ENCODE data around the gene ARVCF.

ARVCF gene

GRCh38 chr22:20036535-20037392 lies 20.1 kb upstream of the ARVCF start:
- no peaks in the 10 kb centered on the region for H3K4me1 ChIP-seq (ENCODE audit: control insufficient read depth, insufficient read depth, low read length)
- no peaks in the 10 kb centered on the region for H3K9me3 ChIP-seq (ENCODE audit: control insufficient read depth, insufficient read depth, low read depth, low read length)
- TF ChIP-seq ZBTB8A (tag by site-specific recombination; IDR thresholded peaks at IDR 0.05) (no peak), ZNF140 (tag by site-specific recombination; IDR thresholded peaks at IDR 0.05) (no peak), ZNF37A (tag by site-specific recombination; IDR thresholded peaks at IDR 0.05) (no peak), ZEB2 (tag by site-specific recombination; IDR thresholded peaks at IDR 0.05) (no peak), FEZF1 (tag by site-specific recombination; IDR thresholded peaks at IDR 0.05) (no peak), ZNF600 (tag by site-specific recombination; IDR thresholded peaks at IDR 0.05) (no peak)
- TF ChIP-seq, protein P1, sequence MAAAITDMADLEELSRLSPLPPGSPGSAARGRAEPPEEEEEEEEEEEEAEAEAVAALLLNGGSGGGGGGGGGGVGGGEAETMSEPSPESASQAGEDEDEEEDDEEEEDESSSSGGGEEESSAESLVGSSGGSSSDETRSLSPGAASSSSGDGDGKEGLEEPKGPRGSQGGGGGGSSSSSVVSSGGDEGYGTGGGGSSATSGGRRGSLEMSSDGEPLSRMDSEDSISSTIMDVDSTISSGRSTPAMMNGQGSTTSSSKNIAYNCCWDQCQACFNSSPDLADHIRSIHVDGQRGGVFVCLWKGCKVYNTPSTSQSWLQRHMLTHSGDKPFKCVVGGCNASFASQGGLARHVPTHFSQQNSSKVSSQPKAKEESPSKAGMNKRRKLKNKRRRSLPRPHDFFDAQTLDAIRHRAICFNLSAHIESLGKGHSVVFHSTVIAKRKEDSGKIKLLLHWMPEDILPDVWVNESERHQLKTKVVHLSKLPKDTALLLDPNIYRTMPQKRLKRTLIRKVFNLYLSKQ (tag by site-specific recombination; IDR thresholded peaks at IDR 0.05; ENCODE audit: borderline replicate concordance), result no peak
- POLR2A ChIA-PET, result no interaction called here
- no peak overlapping the region for H3K4me3 ChIP-seq (ENCODE audit: low read depth, low read length)
- CTCF ChIA-PET, result interaction anchor here (1.0 kb wide), 1 partner anchor 88 kb away, joined by 3 read pairs; no protein-coding TSS in a partner anchor
- H3K36me3 ChIP-seq (ENCODE audit: control insufficient read depth in 2 of 2, insufficient read depth in 1 of 2, low read length in 2 of 2), result peaks cover 0 to 22% of the 10 kb centered on the region in 2 experiments; a peak in 1 of 3 replicates
- no peak overlapping the region for H3K27ac ChIP-seq (ENCODE audit: extremely low read depth, low read depth, low read length)

GRCh38 chr22:20036084-20036482 lies 19.5 kb upstream of the ARVCF start:
- POLR2A ChIA-PET, result no interaction called here
- no peak overlapping the region for H3K4me3 ChIP-seq (ENCODE audit: low read depth, low read length)
- TF ChIP-seq HOXD13 (CRISPR knock-in tag; IDR thresholded peaks at IDR 0.05; ENCODE audit: borderline replicate concordance) (no peak), ZNF555 (tag by site-specific recombination; conservative IDR thresholded peaks at IDR 0.05) (no peak), ZNF548 (tag by site-specific recombination; IDR thresholded peaks at IDR 0.05) (no peak)
- CTCF ChIA-PET, result interaction anchor here (1.0 kb wide), 1 partner anchor 88 kb away, joined by 3 read pairs; no protein-coding TSS in a partner anchor
- no peaks in the 10 kb centered on the region for H3K9me3 ChIP-seq (ENCODE audit: control insufficient read depth, insufficient read depth, low read depth, low read length)
- no peak overlapping the region for H3K27ac ChIP-seq (ENCODE audit: extremely low read depth, low read depth, low read length)
- no peaks in the 10 kb centered on the region for H3K4me1 ChIP-seq (ENCODE audit: control insufficient read depth, insufficient read depth, low read length)
- peaks cover 0 to 26% of the 10 kb centered on the region in 2 experiments; a peak in 1 of 3 replicates for H3K36me3 ChIP-seq (ENCODE audit: control insufficient read depth in 2 of 2, insufficient read depth in 1 of 2, low read length in 2 of 2)

GRCh38 chr22:20035375-20036083 lies 18.9 kb upstream of the ARVCF start:
- ChIA-PET CTCF (interaction anchor here (1.0 kb wide), 1 partner anchor 87 kb away, joined by 3 read pairs; no protein-coding TSS in a partner anchor), POLR2A (no interaction called here)
- no peaks in the 10 kb centered on the region for H3K4me1 ChIP-seq (ENCODE audit: control insufficient read depth, insufficient read depth, low read length)

More at GRCh38 chr22:20035375-20036083, 18.9 kb upstream of the ARVCF start:
- Histone ChIP-seq H3K4me3 (ENCODE audit: low read depth, low read length) (no peak overlapping the region), H3K36me3 (ENCODE audit: control insufficient read depth in 2 of 2, insufficient read depth in 1 of 2, low read length in 2 of 2) (peaks cover 0 to 26% of the 10 kb centered on the region in 2 experiments; a peak in 1 of 3 replicates), H3K27ac (ENCODE audit: extremely low read depth, low read depth, low read length) (no peak overlapping the region), H3K9me3 (ENCODE audit: control insufficient read depth, insufficient read depth, low read depth, low read length) (no peaks in the 10 kb centered on the region)
- TF ChIP-seq ZNF155 (tag by site-specific recombination; IDR thresholded peaks at IDR 0.05), result no peak
- no peak for TF ChIP-seq GLI2 (tag by site-specific recombination; IDR thresholded peaks at IDR 0.05; ENCODE audit: borderline replicate concordance, low read depth)
- TF ChIP-seq ZNF558 (tag by site-specific recombination; IDR thresholded peaks at IDR 0.05), result no peak
- TF ChIP-seq ZNF548 (tag by site-specific recombination; IDR thresholded peaks at IDR 0.05), result no peak
- TF ChIP-seq ZNF416 (tag by site-specific recombination; IDR thresholded peaks at IDR 0.05), result no peak
- no peak for TF ChIP-seq ZNF133 (tag by site-specific recombination; IDR thresholded peaks at IDR 0.05)
- TF ChIP-seq ZNF366 (tag by site-specific recombination; conservative IDR thresholded peaks at IDR 0.05), result no peak
- peak; percentile 86 for TF ChIP-seq ZFHX2 (tag by site-specific recombination; conservative IDR thresholded peaks at IDR 0.05)
- no peak for TF ChIP-seq ZBTB6 (tag by site-specific recombination; IDR thresholded peaks at IDR 0.05)
- TF ChIP-seq EGR2 (tag by site-specific recombination; IDR thresholded peaks at IDR 0.05; ENCODE audit: low read depth), result peak; percentile 91
- no peak for TF ChIP-seq SCRT1 (tag by site-specific recombination; IDR thresholded peaks at IDR 0.05; ENCODE audit: borderline replicate concordance)
- no peak for TF ChIP-seq ZNF791 (tag by site-specific recombination; IDR thresholded peaks at IDR 0.05)
